ENCODE data around the gene DYNC1LI2.

GRCh38 chr16:66735891-66736290, 15.5 kb downstream of the DYNC1LI2 start:
- TF ChIP-seq, protein P1, sequence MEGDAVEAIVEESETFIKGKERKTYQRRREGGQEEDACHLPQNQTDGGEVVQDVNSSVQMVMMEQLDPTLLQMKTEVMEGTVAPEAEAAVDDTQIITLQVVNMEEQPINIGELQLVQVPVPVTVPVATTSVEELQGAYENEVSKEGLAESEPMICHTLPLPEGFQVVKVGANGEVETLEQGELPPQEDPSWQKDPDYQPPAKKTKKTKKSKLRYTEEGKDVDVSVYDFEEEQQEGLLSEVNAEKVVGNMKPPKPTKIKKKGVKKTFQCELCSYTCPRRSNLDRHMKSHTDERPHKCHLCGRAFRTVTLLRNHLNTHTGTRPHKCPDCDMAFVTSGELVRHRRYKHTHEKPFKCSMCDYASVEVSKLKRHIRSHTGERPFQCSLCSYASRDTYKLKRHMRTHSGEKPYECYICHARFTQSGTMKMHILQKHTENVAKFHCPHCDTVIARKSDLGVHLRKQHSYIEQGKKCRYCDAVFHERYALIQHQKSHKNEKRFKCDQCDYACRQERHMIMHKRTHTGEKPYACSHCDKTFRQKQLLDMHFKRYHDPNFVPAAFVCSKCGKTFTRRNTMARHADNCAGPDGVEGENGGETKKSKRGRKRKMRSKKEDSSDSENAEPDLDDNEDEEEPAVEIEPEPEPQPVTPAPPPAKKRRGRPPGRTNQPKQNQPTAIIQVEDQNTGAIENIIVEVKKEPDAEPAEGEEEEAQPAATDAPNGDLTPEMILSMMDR (IDR thresholded peaks at IDR 0.05), result no peak
- TF ChIP-seq POLR2A (IDR thresholded peaks at IDR 0.05), result no peak
